K562 (cell line): ENCODE results near the gene AFG1L. TPM values are rescaled to one million over a fixed set of nuclear protein-coding genes. Genes with fewer than 3 reads are reported as not detected.

Source experiments
- ATAC-seq: fragments of 200-7000 bp; cut with Tn5 transposase; 3 replicates; pipeline ENCODE4 v1.9.1; 2020; ENCODE audit warnings: moderate library complexity
- BruUV-seq: library from RNA; stranded (reverse); fragments of 400-500 nt; replicated peaks from 2 replicates; lab custom pipeline; 2021; lab: Mats Ljungman, UMichigan
- CTCF ChIA-PET: fragments of 300-600 bp; formaldehyde crosslinking; extraction: SDS; loops from one replicate; lab custom pipeline; 2021; ENCODE audit warnings: low intra/inter-chr PET ratio; lab: Yijun Ruan, JAX
- POLR2A ChIA-PET: fragments of 300-600, 350-650 bp; sonication (Branson Sonifier 250); formaldehyde crosslinking; extraction: SDS; loops from one replicate; lab custom pipeline; 2021; ENCODE audit warnings: antibody characterized with exemption, inconsistent platforms; lab: Yijun Ruan, JAX
- DNase-seq, 4 experiments: peaks; one replicate each; pipeline versions ENCODE4 v3.0.0 to v3.0.0-alpha.2; 2011 to 2018; ENCODE audit warnings: low spot score in 3 of 4, mixed read lengths in 3 of 4; ENCODE audit errors: extremely low read depth in 1 of 4
- FAIRE-seq: peaks from 2 replicates; lab custom pipeline; 2011; peaks lifted over from hg19 to GRCh38; lab: Jason Lieb, UNC
- H2AFZ ChIP-seq: 2 replicates; pipeline ENCODE4 v1.6.0; 2011; ENCODE audit warnings: low read depth, low read length, control low read depth, inconsistent platforms
- H3K27ac ChIP-seq: fragments of 200-600 bp; 3 replicates; pipeline ENCODE4 v1.8.0; 2011; ENCODE audit warnings: low read depth, mild to moderate bottlenecking, control low read depth, inconsistent platforms, low read length, moderate library complexity, mixed read lengths; ENCODE audit errors: extremely low read depth
- H3K27me3 ChIP-seq, 2 experiments: fragments of 300-600 bp in 1 of 2; 2 replicates in 1 of 2; 3 replicates in 1 of 2; pipeline versions ENCODE4 v1.6.0 to v1.8.0; 2011; ENCODE audit warnings: inconsistent platforms in 2 of 2, low read length in 2 of 2, mild to moderate bottlenecking in 1 of 2, mixed read lengths in 1 of 2, moderate library complexity in 1 of 2; ENCODE audit not compliant: control insufficient read depth in 2 of 2, insufficient read depth in 2 of 2
- H3K36me3 ChIP-seq: fragments of 300-600 bp; 3 replicates; pipeline ENCODE4 v1.8.0; 2011; ENCODE audit warnings: mild to moderate bottlenecking, low read length, inconsistent platforms; ENCODE audit not compliant: control insufficient read depth, insufficient read depth
- H3K4me1 ChIP-seq, 2 experiments: fragments of 200-600 bp in 1 of 2; replicated peaks in 1 of 2; 2 replicates in 1 of 2; 3 replicates in 1 of 2; pipeline versions ENCODE4 v1.5.1 to v1.8.0; 2011; ENCODE audit warnings: inconsistent platforms in 2 of 2, low read length in 2 of 2, mild to moderate bottlenecking in 1 of 2, mixed read lengths in 1 of 2, moderate library complexity in 1 of 2; ENCODE audit not compliant: control insufficient read depth in 2 of 2, insufficient read depth in 2 of 2
- H3K4me2 ChIP-seq: 2 replicates; pipeline ENCODE4 v1.6.1; 2011; ENCODE audit warnings: low read length, control low read depth, inconsistent platforms, mixed read lengths; ENCODE audit not compliant: insufficient read depth
- H3K4me3 ChIP-seq: fragments of 200-600 bp; sonication (generic), shearing (Covaris generic); 2 replicates; pipeline ENCODE4 v1.5.1; 2016; ENCODE audit warnings: control low read depth, inconsistent platforms
- H3K79me2 ChIP-seq: fragments of 200-600 bp; 3 replicates; pipeline ENCODE4 v1.8.0; 2011; ENCODE audit warnings: low read length, inconsistent platforms; ENCODE audit not compliant: control insufficient read depth, insufficient read depth
- H3K9ac ChIP-seq, 2 experiments: 2 replicates each; pipeline versions ENCODE4 v1.6.0 to v1.6.1; 2011; ENCODE audit warnings: low read depth in 2 of 2, low read length in 2 of 2, control low read depth in 1 of 2, inconsistent platforms in 1 of 2, mild to moderate bottlenecking in 1 of 2, mixed read lengths in 1 of 2; ENCODE audit not compliant: insufficient read depth in 1 of 2
- H3K9me1 ChIP-seq: one replicate; pipeline ENCODE4 v1.6.0; 2011; ENCODE audit warnings: inconsistent platforms, mild to moderate bottlenecking, low read length, moderate library complexity; ENCODE audit not compliant: control insufficient read depth, insufficient read depth
- H3K9me3 ChIP-seq: replicated peaks from 2 replicates; pipeline ENCODE4 v1.5.1; 2011; ENCODE audit warnings: low read depth, low read length, inconsistent platforms; ENCODE audit not compliant: control insufficient read depth, insufficient read depth
- H4K20me1 ChIP-seq: replicated peaks from 2 replicates; pipeline ENCODE4 v1.6.1; 2011; ENCODE audit warnings: low read length, inconsistent platforms, mixed read lengths; ENCODE audit not compliant: control insufficient read depth, insufficient read depth
- BACH1 ChIP-seq: fragments of 200-800 bp; sonication (Bioruptor generic); IDR thresholded peaks from 2 replicates; pipeline ENCODE4 v1.6.1; 2016; ENCODE audit warnings: missing genetic modification characterization, missing compliant biosample characterization
- CC2D1A ChIP-seq: fragments of 450-650 bp; IDR thresholded peaks from 2 replicates; pipeline ENCODE4 v1.6.1; 2017; ENCODE audit warnings: mild to moderate bottlenecking
- CEBPG ChIP-seq, 3 experiments: fragments of 200-800 bp in 1 of 3; sonication (Bioruptor generic) in 1 of 3; sonication (generic) in 1 of 3; formaldehyde crosslinking in 1 of 3; IDR thresholded peaks in 2 of 3; conservative IDR thresholded peaks in 1 of 3; 2 replicates each; pipeline versions ENCODE4 v1.6.1 to v1.8.0; 2016 to 2022; ENCODE audit warnings: missing compliant biosample characterization in 2 of 3, missing genetic modification characterization in 2 of 3, mild to moderate bottlenecking in 1 of 3, missing genetic modification reagents in 1 of 3
- CTBP1 ChIP-seq: fragments of 450-650 bp; IDR thresholded peaks from 2 replicates; pipeline ENCODE4 v1.6.1; 2016; ENCODE audit warnings: borderline replicate concordance
- HDAC2 ChIP-seq: fragments of 450-650 bp; IDR thresholded peaks from 2 replicates; pipeline ENCODE4 v1.6.1; 2016; ENCODE audit warnings: mild to moderate bottlenecking
- HES1 ChIP-seq: fragments of 450-650 bp; IDR thresholded peaks from 2 replicates; pipeline ENCODE4 v1.6.1; 2016; ENCODE audit warnings: low read depth, mild to moderate bottlenecking, moderate library complexity
- JUND ChIP-seq, 2 experiments: IDR thresholded peaks; 2 replicates in 1 of 2; 3 replicates in 1 of 2; pipeline ENCODE4 v1.6.1; 2011; ENCODE audit warnings: borderline replicate concordance in 2 of 2, low read depth in 2 of 2, low read length in 2 of 2, improper control_type of control experiment in 1 of 2, missing biosample characterization in 1 of 2, missing genetic modification characterization in 1 of 2, missing genetic modification reagents in 1 of 2
- KLF10 ChIP-seq: fragments of 250-450 bp; sonication (Bioruptor Pico); IDR thresholded peaks from 2 replicates; pipeline ENCODE4 v1.6.1; 2021; ENCODE audit warnings: matching md5 sums
- MNT ChIP-seq, 2 experiments: fragments of 450-650 bp; conservative IDR thresholded peaks; 2 replicates each; pipeline ENCODE4 v1.6.1; 2017; ENCODE audit warnings: mild to moderate bottlenecking in 2 of 2, moderate library complexity in 2 of 2
- NR4A1 ChIP-seq, 2 experiments: fragments of 250-450 bp in 1 of 2; fragments of 450-650 bp in 1 of 2; sonication (Bioruptor Pico) in 1 of 2; IDR thresholded peaks; 2 replicates each; pipeline versions ENCODE4 v1.4.0 to v1.6.1; 2016 to 2020; ENCODE audit warnings: mild to moderate bottlenecking in 2 of 2, missing compliant biosample characterization in 1 of 2, missing genetic modification characterization in 1 of 2, moderate library complexity in 1 of 2
- PHB ChIP-seq: fragments of 250-450 bp; sonication (Bioruptor Pico); IDR thresholded peaks from 2 replicates; pipeline ENCODE4 v1.5.0; 2021
- POLR2B ChIP-seq: fragments of 450-650 bp; IDR thresholded peaks from 2 replicates; pipeline ENCODE4 v1.6.1; 2018; ENCODE audit warnings: low read depth; ENCODE audit not compliant: partially characterized antibody
- SNIP1 ChIP-seq: fragments of 450-650 bp; IDR thresholded peaks from 2 replicates; pipeline ENCODE4 v1.7.1; 2017; ENCODE audit warnings: low read depth, mild to moderate bottlenecking
- SP1 ChIP-seq: sonication (generic); formaldehyde crosslinking; IDR thresholded peaks from 2 replicates; pipeline ENCODE4 v1.8.1; 2022; ENCODE audit warnings: mild to moderate bottlenecking, missing genetic modification reagents
- ZNF263 ChIP-seq: sonication (generic); formaldehyde crosslinking; IDR thresholded peaks from 2 replicates; pipeline ENCODE4 v1.8.0; 2022; ENCODE audit warnings: mild to moderate bottlenecking, missing genetic modification reagents, borderline replicate concordance
- WGBS: fragments of 100-300 bp; shearing (Covaris generic); methylation state at CpG from one replicate; pipeline ENCODE4 v1.1.6; 2016; ENCODE audit warnings: low coverage, mixed read lengths; ENCODE audit not compliant: insufficient coverage; ENCODE audit errors: missing lambda C conversion rate; 5-methylcytosine and 5-hydroxymethylcytosine counted together
- in situ Hi-C: fragments of 300-500 bp; cut with MboI; formaldehyde crosslinking; loops from 4 replicates; pipeline ENCODE4 v1.15.0; 2018; ENCODE audit warnings: inconsistent platforms, mixed read lengths
- intact Hi-C: fragments of 100-400 bp; cut with micrococcal nuclease; formaldehyde crosslinking; loops from 2 replicates; pipeline ENCODE4 v1.14.2; 2022
- polyA plus RNA-seq, 8 experiments: library from polyadenylated mRNA; depleted of rRNA in 4 of 8; stranded (reverse) in 5 of 8; unstranded in 3 of 8; fragments of >200 nt; fragmentation: Nextera tagmentation in 2 of 8; fragmentation: Illumina TruSeq in 1 of 8; extraction: Ambion mirVana in 2 of 8; extraction: Trizol in 1 of 8; gene quantifications; 2 replicates each; pipeline versions ENCODE4 v1.2.1 to v1.2.3, GENCODE V29; 2011 to 2014; ENCODE audit warnings: inconsistent platforms in 1 of 8, missing spikeins in 1 of 8
- total RNA-seq, 7 experiments: library from RNA; depleted of rRNA in 6 of 7; stranded (reverse); fragments of >200 nt in 6 of 7; fragmentation: Illumina TruSeq in 2 of 7; extraction: Trizol in 2 of 7; gene quantifications; 2 replicates each; pipeline versions ENCODE4 v1.2.1 to v1.2.3, GENCODE V29; 2011 to 2021; ENCODE audit warnings: low replicate concordance in 1 of 7
- TF ChIP-seq, protein P1 (sequence below): fragments of 450-650 bp; formaldehyde crosslinking; IDR thresholded peaks from 2 replicates; pipeline ENCODE4 v1.4.0; 2022; ENCODE audit warnings: missing genetic modification characterization
- TF ChIP-seq, protein P2 (sequence below): fragments of 450-650 bp; IDR thresholded peaks from 2 replicates; pipeline ENCODE4 v1.6.1; 2016; ENCODE audit warnings: borderline replicate concordance

AFG1L gene
- total and polyA plus RNA-seq, 9 of the 15 experiments (the other 6 are each of a cell fraction or from before 2014, with no cell fraction given): 2.2 to 15.5 (median 5.8) TPM

DNA sequence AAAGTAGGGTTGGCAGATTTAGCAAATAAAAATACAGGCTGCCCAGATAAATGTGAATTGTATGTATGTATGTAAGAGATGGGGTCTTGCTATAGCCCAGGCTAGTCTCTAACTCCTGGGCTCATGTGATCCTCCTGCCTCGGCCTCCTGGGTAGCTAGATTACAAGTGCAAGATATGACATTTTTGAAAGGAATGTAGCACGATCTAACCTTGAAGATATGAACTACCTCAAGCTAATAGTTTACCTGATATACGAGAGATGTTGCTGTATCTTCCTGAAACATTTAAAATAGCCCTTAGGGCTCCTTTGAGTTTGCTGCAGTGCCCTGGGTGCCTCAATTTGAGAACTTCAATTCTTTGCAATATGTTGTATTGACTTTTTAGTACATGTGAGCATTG is 42.1 kb downstream of the AFG1L start:
- Histone ChIP-seq H3K4me2 (no peak overlapping the region), H3K4me3 (no peak overlapping the region), H3K4me1 (no peaks in the 10 kb centered on the region), H3K27me3 (no peaks in the 10 kb centered on the region), H3K27ac (no peak overlapping the region), H3K79me2 (no peaks in the 10 kb centered on the region), H3K9ac (no peak overlapping the region), H3K9me1 (no peaks in the 10 kb centered on the region), H3K36me3 (no peaks in the 10 kb centered on the region), H2AFZ (no peak overlapping the region), H4K20me1 (no peaks in the 10 kb centered on the region; the same call in 1 of the 2 replicates), H3K9me3 (no peaks in the 10 kb centered on the region)
- no peak for ATAC-seq
- POLR2A ChIA-PET: interaction anchor here (1.1 to 1.6 kb wide), 3 partner anchors 8 to 28 kb away, joined by 3 to 5 read pairs (median 3); no protein-coding TSS in a partner anchor
- DNase-seq: no peak
- FAIRE-seq: peak; percentile 70
- CTCF ChIA-PET: no interaction called here
- WGBS: 62% methylated on average over 3 of the region's 3 CpGs
- no TSS peak for BruUV-seq
- in situ Hi-C loops (no loop called here), intact Hi-C loops (no loop called here)
- TF ChIP-seq SP1 (no peak), KLF10 (CRISPR knock-in tag) (no peak), MNT (conservative IDR thresholded peaks at IDR 0.05) (no peak), CC2D1A (no peak), CTBP1 (no peak), JUND (IDR thresholded peaks at IDR 0.05; ENCODE audit: borderline replicate concordance, low read depth, low read length) (no peak), JUND (tag; IDR thresholded peaks at IDR 0.05; ENCODE audit: borderline replicate concordance, low read depth, low read length) (no peak), CEBPG (CRISPR knock-in tag; IDR thresholded peaks at IDR 0.05) (no peak), CEBPG (tag; conservative IDR thresholded peaks at IDR 0.05 in 1 of 2, IDR thresholded peaks at IDR 0.05 in 1 of 2) (no peak), PHB (no peak), BACH1 (no peak), SNIP1 (no peak), HES1 (no peak), ZNF263 (CRISPR knock-in tag) (no peak), POLR2B (no peak), NR4A1 (CRISPR knock-in tag; IDR thresholded peaks at IDR 0.05) (no peak), NR4A1 (tag; IDR thresholded peaks at IDR 0.05) (no peak), HDAC2 (no peak)
- TF ChIP-seq, protein P1, sequence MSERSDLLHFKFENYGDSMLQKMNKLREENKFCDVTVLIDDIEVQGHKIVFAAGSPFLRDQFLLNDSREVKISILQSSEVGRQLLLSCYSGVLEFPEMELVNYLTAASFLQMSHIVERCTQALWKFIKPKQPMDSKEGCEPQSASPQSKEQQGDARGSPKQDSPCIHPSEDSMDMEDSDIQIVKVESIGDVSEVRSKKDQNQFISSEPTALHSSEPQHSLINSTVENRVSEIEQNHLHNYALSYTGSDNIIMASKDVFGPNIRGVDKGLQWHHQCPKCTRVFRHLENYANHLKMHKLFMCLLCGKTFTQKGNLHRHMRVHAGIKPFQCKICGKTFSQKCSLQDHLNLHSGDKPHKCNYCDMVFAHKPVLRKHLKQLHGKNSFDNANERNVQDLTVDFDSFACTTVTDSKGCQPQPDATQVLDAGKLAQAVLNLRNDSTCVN: no peak
- TF ChIP-seq, protein P2, sequence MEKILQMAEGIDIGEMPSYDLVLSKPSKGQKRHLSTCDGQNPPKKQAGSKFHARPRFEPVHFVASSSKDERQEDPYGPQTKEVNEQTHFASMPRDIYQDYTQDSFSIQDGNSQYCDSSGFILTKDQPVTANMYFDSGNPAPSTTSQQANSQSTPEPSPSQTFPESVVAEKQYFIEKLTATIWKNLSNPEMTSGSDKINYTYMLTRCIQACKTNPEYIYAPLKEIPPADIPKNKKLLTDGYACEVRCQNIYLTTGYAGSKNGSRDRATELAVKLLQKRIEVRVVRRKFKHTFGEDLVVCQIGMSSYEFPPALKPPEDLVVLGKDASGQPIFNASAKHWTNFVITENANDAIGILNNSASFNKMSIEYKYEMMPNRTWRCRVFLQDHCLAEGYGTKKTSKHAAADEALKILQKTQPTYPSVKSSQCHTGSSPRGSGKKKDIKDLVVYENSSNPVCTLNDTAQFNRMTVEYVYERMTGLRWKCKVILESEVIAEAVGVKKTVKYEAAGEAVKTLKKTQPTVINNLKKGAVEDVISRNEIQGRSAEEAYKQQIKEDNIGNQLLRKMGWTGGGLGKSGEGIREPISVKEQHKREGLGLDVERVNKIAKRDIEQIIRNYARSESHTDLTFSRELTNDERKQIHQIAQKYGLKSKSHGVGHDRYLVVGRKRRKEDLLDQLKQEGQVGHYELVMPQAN: no peak
